Measurements from ENCODE around the gene RIMBP2.

DNA sequence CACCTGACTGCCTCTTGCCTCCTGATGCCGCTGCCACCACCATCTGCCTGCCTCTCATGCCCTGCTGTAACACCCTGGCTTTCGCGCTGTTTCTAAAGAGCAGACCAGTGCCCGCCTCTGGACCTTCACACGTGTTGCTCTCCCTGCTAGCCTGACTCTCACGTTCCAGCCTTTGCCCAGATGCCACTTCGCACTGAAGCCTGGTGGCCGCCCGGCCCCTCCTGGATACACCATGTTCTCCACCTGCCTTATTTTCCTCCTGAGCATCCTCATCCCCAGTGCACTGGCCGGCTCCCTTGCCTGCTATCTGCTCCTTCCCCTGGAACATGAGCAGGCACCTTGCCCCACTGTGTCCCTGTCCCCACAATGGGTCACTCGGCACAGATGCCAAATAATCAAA is 231.9 kb downstream of the RIMBP2 start:
- TF ChIP-seq POLR2A (IDR thresholded peaks at IDR 0.05) = no peak
- TF ChIP-seq, protein P1, sequence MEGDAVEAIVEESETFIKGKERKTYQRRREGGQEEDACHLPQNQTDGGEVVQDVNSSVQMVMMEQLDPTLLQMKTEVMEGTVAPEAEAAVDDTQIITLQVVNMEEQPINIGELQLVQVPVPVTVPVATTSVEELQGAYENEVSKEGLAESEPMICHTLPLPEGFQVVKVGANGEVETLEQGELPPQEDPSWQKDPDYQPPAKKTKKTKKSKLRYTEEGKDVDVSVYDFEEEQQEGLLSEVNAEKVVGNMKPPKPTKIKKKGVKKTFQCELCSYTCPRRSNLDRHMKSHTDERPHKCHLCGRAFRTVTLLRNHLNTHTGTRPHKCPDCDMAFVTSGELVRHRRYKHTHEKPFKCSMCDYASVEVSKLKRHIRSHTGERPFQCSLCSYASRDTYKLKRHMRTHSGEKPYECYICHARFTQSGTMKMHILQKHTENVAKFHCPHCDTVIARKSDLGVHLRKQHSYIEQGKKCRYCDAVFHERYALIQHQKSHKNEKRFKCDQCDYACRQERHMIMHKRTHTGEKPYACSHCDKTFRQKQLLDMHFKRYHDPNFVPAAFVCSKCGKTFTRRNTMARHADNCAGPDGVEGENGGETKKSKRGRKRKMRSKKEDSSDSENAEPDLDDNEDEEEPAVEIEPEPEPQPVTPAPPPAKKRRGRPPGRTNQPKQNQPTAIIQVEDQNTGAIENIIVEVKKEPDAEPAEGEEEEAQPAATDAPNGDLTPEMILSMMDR (IDR thresholded peaks at IDR 0.05) = no peak
- no peak for TF ChIP-seq POLR2AphosphoS5 (IDR thresholded peaks at IDR 0.05; ENCODE audit: insufficient read depth in 1 of 2, low read depth in 1 of 2)

Measured in vagina (tissue), 2 donors.